Mucosa of descending colon (tissue), 3 donors: ENCODE measurements around the gene KCTD12. TPM values are rescaled to one million over a fixed set of nuclear protein-coding genes. Genes with fewer than 3 reads are reported as not detected.

Experiments
- ATAC-seq: fragments of 200-7000 bp; cut with Tn5 transposase; one replicate; pipeline ENCODE4 v1.9.1; 2020; ENCODE audit warnings: mild to moderate bottlenecking, moderate library complexity
- DNase-seq, 3 donors: peaks; one replicate each; pipeline ENCODE4 v3.0.0-alpha.2; 2020
- H3K36me3 ChIP-seq: fragments of 200-600 bp; one replicate; pipeline ENCODE4 v1.8.0; 2021; ENCODE audit warnings: low read depth, mild to moderate bottlenecking
- H3K4me1 ChIP-seq: fragments of 200-600 bp; one replicate; pipeline ENCODE4 v1.8.0; 2021; ENCODE audit warnings: low read depth, mild to moderate bottlenecking
- H3K4me3 ChIP-seq: fragments of 200-600 bp; one replicate; pipeline ENCODE4 v1.8.0; 2021; ENCODE audit warnings: mild to moderate bottlenecking
- H3K9me3 ChIP-seq: fragments of 200-600 bp; one replicate; pipeline ENCODE4 v1.8.0; 2021; ENCODE audit warnings: mild to moderate bottlenecking
- intact Hi-C, 2 donors: fragments of 100-400 bp; cut with DNase I in 1 of 2; cut with micrococcal nuclease in 1 of 2; formaldehyde crosslinking; loops; one replicate each; pipeline versions ENCODE4 v1.11.0 to v1.11.1; 2022; cut with DNase I, micrococcal nuclease
- long read RNA-seq, 2 donors: library from polyadenylated mRNA; unstranded; transcript quantifications; one replicate each; pipeline ENCODE4 v2.0.0, GENCODE V29; 2019 to 2021
- total RNA-seq, 3 donors: library from RNA; stranded (reverse); fragmentation: NEBNext Ultra II Directional in 2 of 3; extraction: Animal tissue kit (Norgen Biotek cat#: 25700) in 2 of 3; gene quantifications; one replicate each; pipeline versions ENCODE4 v1.2.1 to v1.2.4, GENCODE V29; 2021 to 2023
- TF ChIP-seq, protein P1 (sequence below): fragments of 200-600 bp; IDR thresholded peaks from one replicate; pipeline ENCODE4 v1.8.0; 2022; ENCODE audit warnings: antibody characterized with exemption, mild to moderate bottlenecking
- donor health status: DM: no; HTN: no; CAD: no; lungs with moderate emphysema.
- donor health status: DM: no; HTN: no; CAD: no.
- donor health status: DM: no; HTN: yes; CAD: no.

Gene KCTD12
- total RNA-seq: 10 to 100 TPM; 26.2 to 62.4 (median 62.0) TPM
- long read RNA-seq, donor 1, full-length matches to known transcripts: 8 of 8 reads
- long read RNA-seq, donor 1, partial matches to known transcripts: 0 of 8 reads
- long read RNA-seq, donor 1, other reads (novel, unspliced or antisense): 0 of 8 reads
- long read RNA-seq, donor 2, full-length matches to known transcripts: 4 of 4 reads
- long read RNA-seq, donor 2, partial matches to known transcripts: 0 of 4 reads
- long read RNA-seq, donor 2, other reads (novel, unspliced or antisense): 0 of 4 reads

DNA sequence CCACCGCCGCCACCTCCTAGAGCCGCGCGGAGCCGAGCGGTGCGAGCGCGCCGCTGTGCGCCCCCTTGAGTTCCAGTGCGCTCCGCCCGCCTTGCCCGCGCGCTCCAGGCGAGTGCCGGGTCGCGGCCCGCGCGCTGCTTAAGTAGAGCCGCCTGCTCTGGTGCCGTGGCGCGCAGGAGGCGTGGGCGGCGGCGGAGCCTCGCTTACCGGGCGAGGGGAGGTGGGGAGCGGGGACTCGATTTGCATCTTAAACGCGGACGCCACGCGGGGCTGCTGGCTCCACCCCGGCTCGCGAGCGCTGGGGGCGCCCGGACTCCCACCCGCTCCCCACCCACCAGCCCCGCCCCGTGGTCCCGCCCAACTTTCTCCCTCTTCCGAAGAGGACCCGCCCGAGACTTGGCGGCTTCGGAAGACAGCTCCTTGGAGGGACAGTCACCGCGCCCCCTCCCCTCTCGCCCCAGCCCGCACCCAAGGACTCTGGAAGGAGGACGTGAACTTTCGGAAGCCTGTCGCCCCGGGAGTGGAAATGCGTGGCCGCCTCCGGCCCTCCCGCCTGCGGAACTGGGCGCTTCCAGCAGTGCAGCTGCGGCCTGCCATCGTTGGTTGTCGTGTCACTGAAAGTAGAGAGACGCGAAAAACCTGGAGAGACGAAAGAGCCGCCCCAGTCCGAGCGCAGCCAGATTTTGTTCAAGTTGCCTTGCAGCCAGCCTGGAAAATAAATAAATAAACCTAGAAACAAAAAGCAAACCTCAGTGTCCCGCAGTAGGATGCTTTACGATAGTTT lies at the start of gene KCTD12:
TSS of gene KCTD12 (minus strand) at position 114 of the 784 bp plus-strand sequence. CDS start 257 bp downstream, outside the sequence.
- H3K9me3 ChIP-seq: no peaks in the 10 kb centered on the region
- H3K4me1 ChIP-seq: peaks cover 5% of the 10 kb centered on the region
- peak; percentile 80 for ATAC-seq
- peak within 1 kb of the TSS; percentile 33 for H3K4me3 ChIP-seq
- DNase-seq: peak; percentile 82 to 90 (median 87)
- TF ChIP-seq, protein P1, sequence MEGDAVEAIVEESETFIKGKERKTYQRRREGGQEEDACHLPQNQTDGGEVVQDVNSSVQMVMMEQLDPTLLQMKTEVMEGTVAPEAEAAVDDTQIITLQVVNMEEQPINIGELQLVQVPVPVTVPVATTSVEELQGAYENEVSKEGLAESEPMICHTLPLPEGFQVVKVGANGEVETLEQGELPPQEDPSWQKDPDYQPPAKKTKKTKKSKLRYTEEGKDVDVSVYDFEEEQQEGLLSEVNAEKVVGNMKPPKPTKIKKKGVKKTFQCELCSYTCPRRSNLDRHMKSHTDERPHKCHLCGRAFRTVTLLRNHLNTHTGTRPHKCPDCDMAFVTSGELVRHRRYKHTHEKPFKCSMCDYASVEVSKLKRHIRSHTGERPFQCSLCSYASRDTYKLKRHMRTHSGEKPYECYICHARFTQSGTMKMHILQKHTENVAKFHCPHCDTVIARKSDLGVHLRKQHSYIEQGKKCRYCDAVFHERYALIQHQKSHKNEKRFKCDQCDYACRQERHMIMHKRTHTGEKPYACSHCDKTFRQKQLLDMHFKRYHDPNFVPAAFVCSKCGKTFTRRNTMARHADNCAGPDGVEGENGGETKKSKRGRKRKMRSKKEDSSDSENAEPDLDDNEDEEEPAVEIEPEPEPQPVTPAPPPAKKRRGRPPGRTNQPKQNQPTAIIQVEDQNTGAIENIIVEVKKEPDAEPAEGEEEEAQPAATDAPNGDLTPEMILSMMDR: no peak
- intact Hi-C loops: no loop called here
- H3K36me3 ChIP-seq: no peaks in the 10 kb centered on the region

DNA sequence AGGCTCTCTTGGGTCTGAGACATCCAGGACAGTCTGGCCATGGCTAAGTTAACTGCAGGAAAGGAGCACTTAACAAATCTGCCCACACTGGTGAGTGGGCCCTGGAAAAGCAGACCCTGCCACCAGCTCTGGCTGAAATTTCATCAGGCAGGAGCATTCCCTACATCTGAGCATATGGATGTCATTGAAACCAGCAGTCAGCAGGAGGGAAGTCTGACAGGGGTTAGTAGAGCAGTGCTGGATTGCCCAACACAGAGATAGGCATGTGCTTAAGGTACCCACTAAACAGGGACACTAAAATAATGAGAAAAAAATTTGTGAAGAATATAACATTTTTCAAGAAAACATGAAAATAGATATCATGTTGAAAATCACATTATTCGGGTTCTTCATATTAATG lies 48.5 kb upstream of the KCTD12 start:
- no peak overlapping the region for H3K4me3 ChIP-seq
- no peaks in the 10 kb centered on the region for H3K36me3 ChIP-seq
- H3K9me3 ChIP-seq: no peaks in the 10 kb centered on the region
- no peak for ATAC-seq
- TF ChIP-seq, protein P1: no peak
- DNase-seq: no peak
- no peaks in the 10 kb centered on the region for H3K4me1 ChIP-seq
- intact Hi-C loops: no loop called here

GRCh38 chr13:76932076-76932475 lies 45.9 kb upstream of the KCTD12 start:
- TF ChIP-seq, protein P1: no peak
- no peaks in the 10 kb centered on the region for H3K4me1 ChIP-seq
- intact Hi-C loops: no loop called here
- ATAC-seq: no peak
- no peaks in the 10 kb centered on the region for H3K36me3 ChIP-seq
- H3K4me3 ChIP-seq: no peak overlapping the region
- no peak for DNase-seq
- no peaks in the 10 kb centered on the region for H3K9me3 ChIP-seq

- DNase-seq (no peak), ATAC-seq (no peak)
- no peaks in the 10 kb centered on the region for H3K9me3 ChIP-seq
- no peaks in the 10 kb centered on the region for H3K36me3 ChIP-seq
- intact Hi-C loops: no loop called here
- no peak overlapping the region for H3K4me3 ChIP-seq
- TF ChIP-seq, protein P1: no peak
- no peaks in the 10 kb centered on the region for H3K4me1 ChIP-seq
Observed at GRCh38 chr13:76929851-76930374, 43.7 kb upstream of the KCTD12 start.

- DNase-seq: no peak
- intact Hi-C loops: no loop called here
- Histone ChIP-seq H3K4me1 (no peaks in the 10 kb centered on the region), H3K36me3 (no peaks in the 10 kb centered on the region), H3K4me3 (no peak overlapping the region), H3K9me3 (no peaks in the 10 kb centered on the region)
- TF ChIP-seq, protein P1: no peak
- ATAC-seq: no peak
Observed at GRCh38 chr13:76929320-76929719, 43.1 kb upstream of the KCTD12 start.
